Measurements from ENCODE around the gene MVB12B.

The MVB12B gene

GRCh38 chr9:126503333-126504085 lies 176.9 kb downstream of the MVB12B start:
- H3K36me3 ChIP-seq (ENCODE audit: control insufficient read depth, insufficient read depth, low read length, severe bottlenecking): no peaks in the 10 kb centered on the region
- no peaks in the 10 kb centered on the region for H3K9me3 ChIP-seq (ENCODE audit: control insufficient read depth, low read length)
- DNase-seq (ENCODE audit: low read depth): peak; percentile 24
- no peak overlapping the region for H3K4me3 ChIP-seq (ENCODE audit: low read length)
- H3K4me1 ChIP-seq (ENCODE audit: control insufficient read depth, insufficient read depth, low read length): peaks cover 6% of the 10 kb centered on the region
- peaks cover 20% of the 10 kb centered on the region for H3K27me3 ChIP-seq (replicated peaks; ENCODE audit: control insufficient read depth, insufficient read depth, low read length)
- H3K9ac ChIP-seq (ENCODE audit: low read length): no peak overlapping the region

DNA sequence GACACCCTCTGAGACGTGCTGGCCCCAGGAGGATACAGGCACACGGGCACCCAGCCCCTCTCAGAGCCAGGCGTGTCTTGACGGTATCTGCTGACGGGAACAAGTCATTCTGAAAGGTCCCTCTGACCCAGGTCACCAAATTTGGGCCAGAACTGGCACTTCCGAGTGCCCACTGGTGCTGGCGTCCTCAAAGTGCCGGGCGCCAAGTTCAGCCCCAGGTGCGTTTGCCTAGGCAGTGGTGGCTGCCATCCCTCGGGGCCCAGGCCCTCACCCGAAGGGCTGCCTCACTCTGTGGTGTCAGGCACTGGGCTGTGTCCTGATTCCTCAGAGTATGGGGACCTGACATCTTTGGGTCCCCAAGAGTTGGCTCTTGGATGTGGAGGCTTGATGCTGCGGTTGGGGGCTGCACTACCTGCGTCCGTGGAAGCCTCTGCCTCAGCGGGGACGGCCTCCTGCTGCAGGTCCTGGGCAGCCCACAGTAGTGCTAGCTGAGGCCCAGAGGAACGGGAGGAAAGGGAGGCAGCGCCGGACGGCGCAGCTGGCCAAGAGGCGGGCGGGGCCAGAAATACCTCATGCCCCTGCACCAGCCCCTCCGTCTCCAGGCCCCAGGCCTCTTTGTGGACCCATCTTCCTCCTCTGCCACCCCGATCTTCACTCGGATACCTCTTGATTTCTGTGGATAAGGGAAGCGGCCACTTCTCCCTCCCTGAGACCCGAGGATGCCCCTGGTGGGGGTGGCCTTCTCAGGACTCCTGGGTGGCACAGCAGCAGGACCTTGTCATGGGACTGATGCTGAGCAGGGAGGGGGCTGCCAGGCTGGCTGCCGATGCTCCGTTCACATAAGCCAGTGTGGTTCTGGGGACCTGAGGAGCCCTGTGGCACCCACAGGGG lies 177.7 kb downstream of the MVB12B start:
- no peak for DNase-seq (ENCODE audit: low read depth)
- H3K4me1 ChIP-seq (ENCODE audit: control insufficient read depth, insufficient read depth, low read length): peaks cover 6% of the 10 kb centered on the region
- no peaks in the 10 kb centered on the region for H3K36me3 ChIP-seq (ENCODE audit: control insufficient read depth, insufficient read depth, low read length, severe bottlenecking)
- peaks cover 24% of the 10 kb centered on the region for H3K27me3 ChIP-seq (replicated peaks; ENCODE audit: control insufficient read depth, insufficient read depth, low read length)
- no peak overlapping the region for H3K9ac ChIP-seq (ENCODE audit: low read length)
- no peak overlapping the region for H3K4me3 ChIP-seq (ENCODE audit: low read length)
- H3K9me3 ChIP-seq (ENCODE audit: control insufficient read depth, low read length): no peaks in the 10 kb centered on the region

DNA sequence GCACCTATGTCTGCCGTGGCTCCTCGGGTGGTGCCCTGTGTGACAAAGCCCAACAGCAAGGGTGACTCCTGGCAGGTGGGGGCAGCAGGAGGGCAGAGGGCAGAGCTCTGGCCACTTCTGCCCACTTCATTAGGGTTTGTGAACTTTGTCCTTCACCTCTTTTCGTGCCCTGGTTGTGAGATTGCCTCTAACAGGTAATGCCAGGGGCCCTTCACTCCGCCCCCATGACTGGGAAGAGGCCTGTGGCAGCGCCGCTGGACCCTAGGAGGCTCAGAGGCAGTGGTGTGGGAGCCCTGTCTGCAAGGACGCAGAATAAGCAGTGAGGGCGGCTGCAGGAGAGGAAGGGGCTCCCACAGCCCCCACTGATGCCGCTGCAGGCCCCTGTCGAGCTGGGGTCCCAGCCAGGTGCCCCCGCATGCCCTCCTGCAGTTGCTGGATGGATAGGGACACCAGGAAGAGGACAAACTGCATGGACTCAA lies 178.4 kb downstream of the MVB12B start:
- Histone ChIP-seq H3K36me3 (ENCODE audit: control insufficient read depth, insufficient read depth, low read length, severe bottlenecking) (no peaks in the 10 kb centered on the region), H3K9ac (ENCODE audit: low read length) (no peak overlapping the region), H3K9me3 (ENCODE audit: control insufficient read depth, low read length) (no peaks in the 10 kb centered on the region), H3K27me3 (replicated peaks; ENCODE audit: control insufficient read depth, insufficient read depth, low read length) (peaks cover 28% of the 10 kb centered on the region), H3K4me3 (ENCODE audit: low read length) (no peak overlapping the region), H3K4me1 (ENCODE audit: control insufficient read depth, insufficient read depth, low read length) (no peaks in the 10 kb centered on the region)
- DNase-seq (ENCODE audit: low read depth): no peak

DNA sequence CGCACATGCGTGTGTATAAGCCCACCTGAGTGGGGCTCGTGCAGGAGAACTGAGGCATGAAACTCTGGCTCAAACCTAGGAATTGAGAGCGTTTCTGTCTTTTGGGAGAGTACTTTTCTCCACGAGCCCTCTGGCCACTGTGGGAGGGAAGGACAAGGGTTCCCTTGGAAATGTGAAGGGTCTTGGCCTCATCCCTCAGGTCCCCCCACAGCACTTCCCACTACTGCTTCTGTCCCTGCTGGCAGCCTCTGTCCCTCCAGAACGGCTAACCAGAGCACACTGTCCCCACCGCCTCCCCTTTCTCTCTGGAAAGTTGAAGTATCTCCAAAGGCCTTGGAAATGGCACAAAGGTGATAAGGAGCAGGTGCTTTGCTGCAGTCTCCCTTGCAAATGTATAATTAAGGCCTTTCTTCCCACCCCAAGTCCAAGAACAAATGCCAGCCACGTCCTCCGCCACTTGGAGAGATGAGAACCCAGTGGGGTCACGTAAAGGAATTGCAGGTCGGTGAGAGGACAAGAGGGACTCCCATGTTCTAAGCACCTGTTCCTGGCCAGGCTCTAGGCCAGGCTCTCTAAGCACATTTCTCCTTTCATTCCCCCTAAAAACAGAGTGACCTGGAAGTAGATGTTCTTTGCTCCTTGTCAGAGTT lies 179.2 kb downstream of the MVB12B start:
- H3K4me1 ChIP-seq (ENCODE audit: control insufficient read depth, insufficient read depth, low read length): no peaks in the 10 kb centered on the region
- no peak overlapping the region for H3K4me3 ChIP-seq (ENCODE audit: low read length)
- H3K36me3 ChIP-seq (ENCODE audit: control insufficient read depth, insufficient read depth, low read length, severe bottlenecking): no peaks in the 10 kb centered on the region
- no peak overlapping the region for H3K9ac ChIP-seq (ENCODE audit: low read length)
- H3K27me3 ChIP-seq (replicated peaks; ENCODE audit: control insufficient read depth, insufficient read depth, low read length): peaks cover 26% of the 10 kb centered on the region
- no peak for DNase-seq (ENCODE audit: low read depth)
- no peaks in the 10 kb centered on the region for H3K9me3 ChIP-seq (ENCODE audit: control insufficient read depth, low read length)

DNA sequence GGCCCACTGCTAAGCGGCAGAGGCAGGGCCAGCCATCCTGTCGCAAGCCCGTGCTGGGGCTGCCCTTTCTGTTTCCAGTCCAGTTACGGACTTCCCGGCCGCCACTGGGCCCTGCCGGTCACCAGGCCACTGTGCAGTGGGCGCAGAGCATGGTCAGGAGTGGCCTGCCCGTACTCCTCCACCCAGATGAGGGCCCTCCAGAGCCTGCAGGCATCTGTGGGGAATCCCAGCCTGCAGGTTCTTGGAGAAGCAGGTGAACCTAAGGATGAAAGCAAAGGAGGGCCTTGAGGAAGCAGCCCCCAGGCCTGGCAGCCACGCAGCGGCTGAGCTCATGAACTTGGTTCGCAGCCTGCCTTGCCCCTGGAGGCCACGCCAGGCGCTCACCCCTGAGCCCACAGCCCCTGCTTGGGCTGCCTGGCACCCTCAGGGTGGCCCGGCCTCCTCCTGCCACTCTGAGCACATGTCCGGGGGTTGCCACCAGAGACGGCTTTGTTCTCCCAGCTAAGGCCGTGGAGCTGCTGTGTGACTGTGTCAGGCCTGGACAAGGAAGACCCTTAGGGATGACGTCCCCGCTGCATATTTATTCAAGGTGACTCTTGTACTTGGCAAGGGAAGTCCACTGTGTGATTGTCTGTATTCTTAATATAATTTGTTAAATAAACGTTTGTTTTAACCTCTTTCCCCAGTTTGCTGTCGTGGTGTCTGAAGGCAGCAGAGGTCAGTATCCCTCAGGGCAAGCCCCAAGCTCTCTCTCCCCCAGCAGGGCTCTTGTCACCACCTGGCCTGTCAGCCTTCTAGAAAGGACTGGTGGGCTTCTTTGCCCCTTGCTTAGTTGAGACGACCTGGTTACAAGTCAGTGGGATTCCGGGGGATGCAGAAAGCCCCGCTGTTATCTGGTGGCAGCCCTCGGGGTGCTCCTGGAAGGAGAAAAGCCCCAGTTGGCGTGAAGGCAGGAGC lies 180.0 kb downstream of the MVB12B start:
- Histone ChIP-seq H3K27me3 (replicated peaks; ENCODE audit: control insufficient read depth, insufficient read depth, low read length) (peaks cover 30% of the 10 kb centered on the region), H3K9me3 (ENCODE audit: control insufficient read depth, low read length) (no peaks in the 10 kb centered on the region), H3K9ac (ENCODE audit: low read length) (no peak overlapping the region), H3K4me1 (ENCODE audit: control insufficient read depth, insufficient read depth, low read length) (no peaks in the 10 kb centered on the region), H3K4me3 (ENCODE audit: low read length) (no peak overlapping the region), H3K36me3 (ENCODE audit: control insufficient read depth, insufficient read depth, low read length, severe bottlenecking) (no peaks in the 10 kb centered on the region)
- DNase-seq (ENCODE audit: low read depth): no peak

GRCh38 chr9:126507318-126508109 lies 180.9 kb downstream of the MVB12B start:
- no peak for DNase-seq (ENCODE audit: low read depth)
- H3K9ac ChIP-seq (ENCODE audit: low read length): no peak overlapping the region
- no peak overlapping the region for H3K4me3 ChIP-seq (ENCODE audit: low read length)

DNA sequence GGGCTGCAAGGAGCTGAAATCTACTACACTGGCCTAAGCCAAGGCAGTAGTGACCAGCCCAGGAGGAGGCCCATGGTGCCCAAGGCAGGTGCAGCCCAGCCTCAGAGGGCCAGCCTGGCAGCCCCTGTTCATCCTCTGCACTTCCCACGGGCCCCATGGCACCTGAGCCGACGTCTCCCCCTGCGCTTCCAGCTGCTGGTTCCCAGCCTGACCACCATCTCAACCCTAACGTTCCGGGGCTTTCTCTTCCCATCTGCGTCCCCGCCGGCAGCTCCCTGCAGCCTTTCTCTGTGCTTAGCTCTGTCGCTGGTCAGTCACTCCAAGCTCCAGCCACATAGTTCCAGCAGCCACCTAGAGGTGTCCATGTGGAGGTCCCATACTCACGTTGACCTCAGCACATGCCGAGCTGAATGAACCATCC lies 181.6 kb downstream of the MVB12B start:
- no peak for DNase-seq (ENCODE audit: low read depth)
- no peak overlapping the region for H3K9ac ChIP-seq (ENCODE audit: low read length)
- no peak overlapping the region for H3K4me3 ChIP-seq (ENCODE audit: low read length)
- no peaks in the 10 kb centered on the region for H3K36me3 ChIP-seq (ENCODE audit: control insufficient read depth, insufficient read depth, low read length, severe bottlenecking)
- H3K4me1 ChIP-seq (ENCODE audit: control insufficient read depth, insufficient read depth, low read length): no peaks in the 10 kb centered on the region
- peaks cover 36% of the 10 kb centered on the region for H3K27me3 ChIP-seq (replicated peaks; ENCODE audit: control insufficient read depth, insufficient read depth, low read length)
- H3K9me3 ChIP-seq (ENCODE audit: control insufficient read depth, low read length): no peaks in the 10 kb centered on the region

More at GRCh38 chr9:126507318-126508109, 180.9 kb downstream of the MVB12B start:
- no peaks in the 10 kb centered on the region for H3K4me1 ChIP-seq (ENCODE audit: control insufficient read depth, insufficient read depth, low read length)
- H3K27me3 ChIP-seq (replicated peaks; ENCODE audit: control insufficient read depth, insufficient read depth, low read length): peaks cover 32% of the 10 kb centered on the region
- H3K9me3 ChIP-seq (ENCODE audit: control insufficient read depth, low read length): no peaks in the 10 kb centered on the region
- H3K36me3 ChIP-seq (ENCODE audit: control insufficient read depth, insufficient read depth, low read length, severe bottlenecking): no peaks in the 10 kb centered on the region

DNA sequence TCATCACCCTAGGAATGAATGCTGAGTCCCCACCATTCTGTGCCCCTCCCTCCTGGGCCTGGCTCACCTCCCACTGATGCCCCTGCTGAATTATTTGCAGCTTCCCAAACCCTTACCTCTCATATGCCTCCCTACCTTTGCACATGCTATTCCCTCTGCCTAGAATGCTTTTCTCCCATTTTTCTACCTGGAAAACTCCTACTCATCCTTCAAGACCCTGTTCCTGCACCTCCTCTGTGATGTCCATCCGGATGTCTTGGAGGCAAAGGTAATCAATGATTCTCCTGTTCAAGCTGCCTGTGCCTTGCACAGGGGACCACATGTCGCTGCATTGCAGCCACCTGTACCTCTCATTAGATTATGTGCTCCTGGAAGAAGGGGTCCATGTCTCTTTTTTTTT lies 182.3 kb downstream of the MVB12B start:
- H3K36me3 ChIP-seq (ENCODE audit: control insufficient read depth, insufficient read depth, low read length, severe bottlenecking): no peaks in the 10 kb centered on the region
- peaks cover 44% of the 10 kb centered on the region for H3K27me3 ChIP-seq (replicated peaks; ENCODE audit: control insufficient read depth, insufficient read depth, low read length)
- no peak overlapping the region for H3K4me3 ChIP-seq (ENCODE audit: low read length)
- DNase-seq (ENCODE audit: low read depth): no peak
- H3K9me3 ChIP-seq (ENCODE audit: control insufficient read depth, low read length): no peaks in the 10 kb centered on the region
- H3K4me1 ChIP-seq (ENCODE audit: control insufficient read depth, insufficient read depth, low read length): no peaks in the 10 kb centered on the region
- no peak overlapping the region for H3K9ac ChIP-seq (ENCODE audit: low read length)

DNA sequence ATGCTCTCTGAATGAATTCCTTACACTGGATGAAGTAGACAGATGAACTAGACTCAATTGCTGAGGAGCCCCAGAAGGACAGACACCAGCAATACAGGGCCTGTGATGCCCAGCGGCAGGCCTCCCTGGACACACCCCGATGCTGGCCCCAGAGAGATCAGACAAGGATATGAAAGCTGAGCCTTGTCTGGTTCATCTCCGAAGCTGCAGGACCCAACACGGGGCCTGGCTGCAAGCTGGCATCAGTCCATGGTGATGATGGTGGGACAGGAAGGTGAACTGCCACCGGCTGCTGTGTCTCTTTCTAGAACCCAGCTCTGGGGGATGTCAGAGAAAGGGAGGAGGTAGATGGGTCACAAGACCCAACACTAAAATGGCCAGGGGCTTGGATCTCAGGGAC lies 183.1 kb downstream of the MVB12B start:
- Histone ChIP-seq H3K9ac (ENCODE audit: low read length) (no peak overlapping the region), H3K9me3 (ENCODE audit: control insufficient read depth, low read length) (no peaks in the 10 kb centered on the region), H3K4me1 (ENCODE audit: control insufficient read depth, insufficient read depth, low read length) (no peaks in the 10 kb centered on the region), H3K4me3 (ENCODE audit: low read length) (no peak overlapping the region), H3K27me3 (replicated peaks; ENCODE audit: control insufficient read depth, insufficient read depth, low read length) (peaks cover 47% of the 10 kb centered on the region), H3K36me3 (ENCODE audit: control insufficient read depth, insufficient read depth, low read length, severe bottlenecking) (no peaks in the 10 kb centered on the region)
- DNase-seq (ENCODE audit: low read depth): no peak

DNA sequence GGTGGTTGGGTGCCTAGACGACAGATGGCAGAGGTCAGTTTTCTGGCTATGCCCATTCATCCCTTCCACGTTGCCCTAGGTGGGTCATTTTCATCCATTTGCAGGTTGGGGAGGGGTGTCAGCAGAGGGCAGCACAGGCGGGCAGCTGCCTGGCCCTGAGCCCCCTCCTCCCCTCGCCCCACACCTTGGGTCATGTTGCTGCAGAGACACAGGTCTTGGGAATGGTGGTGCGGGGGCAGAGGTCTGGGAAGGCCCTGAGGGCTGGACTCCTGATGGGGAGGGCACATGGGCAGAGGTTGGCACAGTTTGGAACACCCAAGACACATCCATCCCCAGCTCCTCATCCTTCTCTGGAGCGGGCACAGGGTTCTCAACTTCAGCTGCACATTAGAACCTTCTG lies 183.9 kb downstream of the MVB12B start:
- no peak for DNase-seq (ENCODE audit: low read depth)
- peaks cover 49% of the 10 kb centered on the region for H3K27me3 ChIP-seq (replicated peaks; ENCODE audit: control insufficient read depth, insufficient read depth, low read length)

More for the DNA sequence above, 183.9 kb downstream of the MVB12B start:
- H3K9ac ChIP-seq (ENCODE audit: low read length): no peak overlapping the region
- H3K4me3 ChIP-seq (ENCODE audit: low read length): no peak overlapping the region
- H3K36me3 ChIP-seq (ENCODE audit: control insufficient read depth, insufficient read depth, low read length, severe bottlenecking): no peaks in the 10 kb centered on the region
- H3K9me3 ChIP-seq (ENCODE audit: control insufficient read depth, low read length): no peaks in the 10 kb centered on the region
- no peaks in the 10 kb centered on the region for H3K4me1 ChIP-seq (ENCODE audit: control insufficient read depth, insufficient read depth, low read length)
